Coronary artery (tissue), 2 donors: Measurements from ENCODE around the gene CCT4.
"Not testable (repeated sequence)": the region's sequence is repeated elsewhere in the genome, so short reads cannot be mapped to it uniquely, and the experiment has no call there.

Experiments used
- DNase-seq: peaks from one replicate; pipeline ENCODE4 v3.0.0-alpha.2; 2017; ENCODE audit warnings: low spot score
- H3K27ac ChIP-seq, 2 donors: fragments of 200-600 bp; sonication (generic); one replicate each; pipeline ENCODE4 v1.5.1; 2016 to 2019
- H3K4me3 ChIP-seq: fragments of 200-600 bp; sonication (generic); 2 replicates; pipeline ENCODE4 v1.5.1; 2016; ENCODE audit warnings: mild to moderate bottlenecking, moderate library complexity
- TF ChIP-seq, protein P1 (sequence below): fragments of 200-600 bp; sonication (generic); IDR thresholded peaks from one replicate; pipeline ENCODE4 v1.5.1; 2019; ENCODE audit warnings: antibody characterized with exemption

CCT4 gene

GRCh38 chr2:61878761-61879160, 9.7 kb downstream of the CCT4 start:
- TF ChIP-seq, protein P1, sequence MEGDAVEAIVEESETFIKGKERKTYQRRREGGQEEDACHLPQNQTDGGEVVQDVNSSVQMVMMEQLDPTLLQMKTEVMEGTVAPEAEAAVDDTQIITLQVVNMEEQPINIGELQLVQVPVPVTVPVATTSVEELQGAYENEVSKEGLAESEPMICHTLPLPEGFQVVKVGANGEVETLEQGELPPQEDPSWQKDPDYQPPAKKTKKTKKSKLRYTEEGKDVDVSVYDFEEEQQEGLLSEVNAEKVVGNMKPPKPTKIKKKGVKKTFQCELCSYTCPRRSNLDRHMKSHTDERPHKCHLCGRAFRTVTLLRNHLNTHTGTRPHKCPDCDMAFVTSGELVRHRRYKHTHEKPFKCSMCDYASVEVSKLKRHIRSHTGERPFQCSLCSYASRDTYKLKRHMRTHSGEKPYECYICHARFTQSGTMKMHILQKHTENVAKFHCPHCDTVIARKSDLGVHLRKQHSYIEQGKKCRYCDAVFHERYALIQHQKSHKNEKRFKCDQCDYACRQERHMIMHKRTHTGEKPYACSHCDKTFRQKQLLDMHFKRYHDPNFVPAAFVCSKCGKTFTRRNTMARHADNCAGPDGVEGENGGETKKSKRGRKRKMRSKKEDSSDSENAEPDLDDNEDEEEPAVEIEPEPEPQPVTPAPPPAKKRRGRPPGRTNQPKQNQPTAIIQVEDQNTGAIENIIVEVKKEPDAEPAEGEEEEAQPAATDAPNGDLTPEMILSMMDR: no peak
- Histone ChIP-seq H3K4me3 (no peak overlapping the region), H3K27ac (no peak overlapping the region)
- DNase-seq: no peak

DNA sequence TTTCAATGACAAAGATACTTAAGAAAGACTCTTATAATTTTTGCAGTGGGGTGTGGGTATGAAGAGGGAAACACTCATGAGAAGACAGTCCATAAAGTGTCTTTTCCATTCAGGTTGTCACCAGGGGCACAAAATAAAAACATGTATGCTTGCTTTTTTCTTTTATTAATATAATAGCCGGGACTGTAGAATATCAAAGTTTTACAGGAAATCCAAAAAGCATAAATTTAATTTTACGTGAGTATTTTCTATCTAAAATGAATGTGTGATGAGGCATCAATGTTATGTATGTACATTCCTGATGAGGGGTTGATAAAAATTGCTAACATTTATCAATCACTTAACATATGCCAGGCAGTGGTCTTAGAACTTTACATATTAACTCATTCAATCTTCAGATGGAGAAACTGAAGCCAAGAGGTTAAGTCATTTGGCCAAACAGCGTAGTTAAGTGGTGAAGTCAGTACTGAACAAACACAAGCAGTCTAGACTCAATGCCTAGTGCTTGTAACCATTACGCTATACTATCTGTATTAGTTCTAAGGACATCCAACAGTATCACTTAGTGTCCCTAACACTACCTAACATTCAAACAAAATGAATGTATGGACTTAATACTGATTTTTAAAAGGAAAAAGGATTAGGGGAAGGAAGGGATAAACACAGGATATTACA, 10.7 kb downstream of the CCT4 start:
- no peak for DNase-seq
- Histone ChIP-seq H3K27ac (no peak overlapping the region), H3K4me3 (no peak overlapping the region)
- TF ChIP-seq, protein P1: no peak

GRCh38 chr2:61876400-61876799, 12.1 kb downstream of the CCT4 start:
- TF ChIP-seq, protein P1: no peak
- H3K4me3 ChIP-seq: no peak overlapping the region
- no peak overlapping the region for H3K27ac ChIP-seq
- no peak for DNase-seq

GRCh38 chr2:61866482-61867089, 21.9 kb downstream of the CCT4 start:
- not testable (repeated sequence) for H3K4me3 ChIP-seq, H3K27ac ChIP-seq, DNase-seq

DNA sequence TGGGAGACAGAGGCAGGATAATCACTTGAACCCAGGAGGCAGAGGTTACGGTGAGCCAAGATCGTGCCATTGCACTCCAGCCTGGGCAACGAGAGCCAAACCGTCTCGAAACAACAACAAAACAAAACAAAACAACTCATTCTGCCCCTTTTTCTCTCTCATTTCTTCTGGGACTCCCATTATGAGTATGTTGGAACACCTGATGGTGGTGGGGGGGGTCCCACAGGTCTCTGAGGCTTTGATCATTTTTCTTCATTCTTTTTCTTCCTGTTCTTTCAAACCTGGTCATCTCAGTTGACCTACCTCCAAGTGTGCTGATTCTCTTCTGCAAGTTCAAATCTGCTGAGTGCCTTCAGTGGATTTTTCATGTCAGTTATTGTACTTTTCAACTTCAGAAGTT, 26.4 kb downstream of the CCT4 start:
- no peak for DNase-seq
- TF ChIP-seq, protein P1: no peak
- H3K4me3 ChIP-seq: no peak overlapping the region
- H3K27ac ChIP-seq: no peak overlapping the region

DNA sequence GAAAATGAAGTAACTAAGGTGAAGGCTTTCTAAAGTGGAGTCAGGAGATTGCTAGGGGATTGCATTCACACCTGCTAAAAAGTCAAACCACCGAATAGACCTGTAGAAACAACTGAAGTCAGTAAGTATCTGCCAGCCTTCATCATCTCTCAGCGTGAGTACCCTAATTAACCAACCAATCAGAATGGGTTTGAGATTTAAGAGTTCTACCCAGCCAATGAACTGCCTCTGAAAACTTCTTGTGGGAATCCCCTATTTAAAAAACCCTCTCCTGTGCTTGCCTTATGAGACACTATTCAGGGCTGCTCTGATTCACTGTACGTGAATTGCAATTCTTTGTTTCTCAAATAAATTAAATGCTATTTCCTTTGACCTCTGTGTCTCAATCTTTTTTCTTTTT, 31.2 kb downstream of the CCT4 start:
- no peak overlapping the region for H3K27ac ChIP-seq
- DNase-seq: no peak
- H3K4me3 ChIP-seq: no peak overlapping the region
- TF ChIP-seq, protein P1: no peak

DNA sequence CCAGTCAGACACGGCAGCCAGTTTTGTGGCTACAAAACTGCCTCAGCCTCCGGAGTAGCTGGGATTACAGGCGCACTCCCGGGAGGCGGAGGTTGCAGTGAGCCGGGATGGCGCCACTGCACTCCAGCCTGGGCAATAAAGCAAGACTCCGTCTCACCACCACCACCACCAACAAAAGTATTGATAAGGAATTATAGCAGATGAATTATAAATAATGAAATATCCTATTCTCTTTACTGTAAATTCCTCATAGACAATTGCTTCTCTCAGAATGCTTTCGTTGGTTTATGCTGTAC, 33.2 kb downstream of the CCT4 start:
- no peak for DNase-seq
- peak overlapping the region; percentile 76 for H3K4me3 ChIP-seq
- H3K27ac ChIP-seq: no peak overlapping the region
- TF ChIP-seq, protein P1: no peak
